HG03460 (cell line): ENCODE data around the gene NRN1L.

Experiments
- ATAC-seq: cut with Tn5 transposase; IDR thresholded peaks from one replicate; pipeline ENCODE4 v1.9.1; 2021; ENCODE audit not compliant: unreplicated experiment

NRN1L gene

DNA sequence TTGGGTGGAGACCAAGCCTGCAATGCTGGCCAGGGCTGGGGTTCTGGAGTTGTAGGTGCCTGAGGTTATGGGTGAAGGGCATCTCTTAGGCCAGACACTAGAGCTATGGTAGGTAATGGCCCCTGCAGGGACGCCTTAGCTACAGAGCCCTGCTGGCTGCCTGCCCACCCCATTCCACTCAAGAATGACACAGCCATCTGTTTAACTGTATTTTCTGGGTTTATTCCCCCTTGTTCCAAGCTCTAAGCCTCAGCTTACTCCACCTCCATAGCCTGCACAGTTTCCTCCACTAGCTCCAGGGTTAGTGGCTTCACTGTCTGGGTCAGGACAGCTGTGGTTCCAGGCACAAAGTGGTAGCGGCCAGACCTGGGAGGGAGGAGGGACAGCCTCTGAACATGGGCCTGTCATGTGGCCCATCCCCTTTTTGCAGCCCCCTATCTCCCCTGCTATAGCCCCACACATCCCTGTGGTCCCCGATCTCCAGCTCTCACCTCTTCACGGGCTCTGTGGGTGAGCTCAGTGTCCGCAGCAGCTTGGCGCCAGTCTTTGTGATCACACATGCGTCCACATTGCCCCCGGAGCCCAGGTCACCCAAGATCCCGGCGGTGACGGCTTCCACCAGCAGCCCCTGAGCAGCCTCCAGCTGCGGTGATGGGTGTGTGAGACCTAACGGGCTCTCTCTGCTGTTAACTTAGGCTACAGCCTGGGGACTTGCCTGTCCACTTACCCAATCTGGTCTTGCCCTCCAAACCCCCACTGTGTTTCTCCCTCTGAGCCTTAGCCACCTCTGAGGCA lies 49.8 kb downstream of the NRN1L start:
- no peak for ATAC-seq

DNA sequence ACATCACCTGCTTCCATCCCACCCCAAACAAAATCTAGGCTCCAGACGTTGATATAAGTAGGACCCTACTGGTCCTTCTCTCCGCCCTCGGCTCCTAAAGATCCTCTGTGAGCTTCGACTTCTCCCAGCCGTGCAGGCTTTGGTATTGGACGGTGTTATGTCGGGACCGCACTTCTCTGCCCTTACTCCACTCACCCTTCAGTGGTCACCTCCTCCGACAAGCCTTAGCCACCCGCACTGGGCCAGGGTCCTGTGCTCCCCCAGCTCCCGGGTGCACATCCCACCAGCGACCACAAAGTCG lies 50.4 kb downstream of the NRN1L start:
- ATAC-seq = no peak

DNA sequence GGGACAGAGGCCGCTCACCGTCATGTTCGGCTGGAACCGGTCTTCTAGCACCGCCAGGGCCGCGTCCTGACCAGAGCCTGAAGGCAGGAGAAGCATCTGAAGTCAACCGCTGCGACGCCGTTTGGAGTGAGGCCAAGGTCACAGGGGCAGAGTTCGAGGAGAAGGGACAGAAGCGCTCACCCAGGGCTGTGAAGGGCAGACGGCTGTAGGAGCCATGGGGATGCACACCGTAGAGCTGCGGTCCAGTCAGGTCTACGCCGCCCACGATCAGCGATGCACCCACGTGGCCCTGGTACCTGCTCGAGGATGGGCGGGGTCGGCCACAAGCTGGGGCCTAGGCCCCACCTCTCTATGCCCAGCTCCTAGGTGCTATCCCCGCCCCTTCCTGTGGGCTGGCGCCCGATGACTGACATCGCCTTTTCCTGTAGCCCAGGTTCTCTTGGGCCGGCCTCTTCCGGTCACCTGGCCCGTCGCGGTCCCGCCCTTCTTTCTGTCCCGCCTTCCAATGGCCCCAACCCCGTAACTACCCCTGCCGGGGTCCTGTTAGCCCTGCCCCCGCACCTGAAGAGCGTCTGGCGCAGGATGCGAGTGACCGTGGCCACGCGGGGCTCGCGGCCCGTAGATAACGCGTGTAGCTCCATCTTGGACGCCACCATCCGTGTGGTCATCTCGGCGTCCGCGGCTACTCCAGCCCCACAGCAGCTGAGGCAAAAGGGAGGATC lies 50.9 kb downstream of the NRN1L start:
- peak; percentile 86 for ATAC-seq
